SK-N-SH treated with all-trans-retinoic acid at 6 μM for 48 hours (cell line): ENCODE results near the gene MAPKAPK2.

ENCODE experiments used
- ATAC-seq: fragments of 200-7000 bp; cut with Tn5 transposase; 3 replicates; pipeline ENCODE4 v1.9.1; 2020; ENCODE audit warnings: mild to moderate bottlenecking, moderate library complexity
- ARNTL ChIP-seq: fragments of 450-650 bp; formaldehyde crosslinking; IDR thresholded peaks from 2 replicates; pipeline ENCODE4 v1.5.0; 2020; ENCODE audit warnings: low read depth, mild to moderate bottlenecking, moderate library complexity, borderline replicate concordance
- BACH2 ChIP-seq: fragments of 250-450 bp; sonication (Bioruptor Pico); IDR thresholded peaks from 2 replicates; pipeline ENCODE4 v1.9.0; 2021; ENCODE audit warnings: mild to moderate bottlenecking, borderline replicate concordance
- CSDC2 ChIP-seq: fragments of 250-450 bp; sonication (Bioruptor Pico); IDR thresholded peaks from 2 replicates; pipeline ENCODE4 v1.5.0; 2020; ENCODE audit warnings: mild to moderate bottlenecking, moderate library complexity
- ESRRG ChIP-seq: fragments of 250-450 bp; sonication (Bioruptor Pico); IDR thresholded peaks from 2 replicates; pipeline ENCODE4 v1.6.1; 2021; ENCODE audit warnings: mild to moderate bottlenecking
- GLIS3 ChIP-seq: fragments of 250-450 bp; sonication (Bioruptor Pico); IDR thresholded peaks from 2 replicates; pipeline ENCODE4 v1.5.0; 2020; ENCODE audit warnings: mild to moderate bottlenecking, moderate library complexity
- ISL1 ChIP-seq: fragments of 250-450 bp; sonication (Bioruptor Pico); IDR thresholded peaks from 2 replicates; pipeline ENCODE4 v2.1.2; 2022; ENCODE audit warnings: mild to moderate bottlenecking, moderate library complexity
- OSR1 ChIP-seq: fragments of 250-450 bp; sonication (Bioruptor Pico); IDR thresholded peaks from 2 replicates; pipeline ENCODE4 v1.8.0; 2022; ENCODE audit warnings: moderate library complexity, mild to moderate bottlenecking, inconsistent platforms
- PPARA ChIP-seq: fragments of 250-450 bp; sonication (Bioruptor Pico); IDR thresholded peaks from 2 replicates; pipeline ENCODE4 v1.5.0; 2020; ENCODE audit warnings: mild to moderate bottlenecking, borderline replicate concordance
- RARB ChIP-seq: fragments of 250-450 bp; sonication (Bioruptor Pico); IDR thresholded peaks from 2 replicates; pipeline ENCODE4 v1.8.0; 2021; ENCODE audit warnings: mild to moderate bottlenecking, moderate library complexity
- SNAI2 ChIP-seq: fragments of 250-450 bp; sonication (Bioruptor Pico); IDR thresholded peaks from 2 replicates; pipeline ENCODE4 v1.5.0; 2020; ENCODE audit warnings: mild to moderate bottlenecking, moderate library complexity
- TCF4 ChIP-seq: fragments of 250-450 bp; sonication (Bioruptor Pico); IDR thresholded peaks from 2 replicates; pipeline ENCODE4 v1.8.0; 2021; ENCODE audit warnings: mild to moderate bottlenecking, moderate library complexity, borderline replicate concordance
- TOX ChIP-seq: fragments of 250-450 bp; sonication (Bioruptor Pico); IDR thresholded peaks from 2 replicates; pipeline ENCODE4 v1.8.0; 2021; ENCODE audit warnings: mild to moderate bottlenecking, moderate library complexity, borderline replicate concordance
- ZC3H10 ChIP-seq: fragments of 250-450 bp; sonication (Bioruptor Pico); IDR thresholded peaks from 2 replicates; pipeline ENCODE4 v1.5.1; 2021; ENCODE audit warnings: mild to moderate bottlenecking, moderate library complexity
- ZFP3 ChIP-seq: fragments of 250-450 bp; sonication (Bioruptor Pico); IDR thresholded peaks from 2 replicates; pipeline ENCODE4 v1.5.0; 2020; ENCODE audit warnings: mild to moderate bottlenecking, moderate library complexity
- ZFP30 ChIP-seq: fragments of 450-650 bp; formaldehyde crosslinking; IDR thresholded peaks from 2 replicates; pipeline ENCODE4 v1.5.0; 2022; ENCODE audit warnings: mild to moderate bottlenecking, moderate library complexity
- ZNF565 ChIP-seq: fragments of 450-650 bp; formaldehyde crosslinking; conservative IDR thresholded peaks from 2 replicates; pipeline ENCODE4 v1.5.0; 2020; ENCODE audit warnings: low read depth, mild to moderate bottlenecking, moderate library complexity
- ZNF70 ChIP-seq: fragments of 450-650 bp; formaldehyde crosslinking; IDR thresholded peaks from 2 replicates; pipeline ENCODE4 v1.5.0; 2020; ENCODE audit warnings: mild to moderate bottlenecking, moderate library complexity
- ZNF8 ChIP-seq: fragments of 450-650 bp; formaldehyde crosslinking; IDR thresholded peaks from 2 replicates; pipeline ENCODE4 v1.5.0; 2020; ENCODE audit warnings: mild to moderate bottlenecking, moderate library complexity
- TF ChIP-seq, protein P1 (sequence below): fragments of 250-450 bp; sonication (Bioruptor Pico); IDR thresholded peaks from 2 replicates; pipeline ENCODE4 v1.8.0; 2021; ENCODE audit warnings: low read depth, mild to moderate bottlenecking, moderate library complexity, borderline replicate concordance
- TF ChIP-seq, protein P2 (sequence below): fragments of 250-450 bp; sonication (Bioruptor Pico); IDR thresholded peaks from 2 replicates; pipeline ENCODE4 v1.8.0; 2020; ENCODE audit warnings: mild to moderate bottlenecking, moderate library complexity, borderline replicate concordance
- TF ChIP-seq, protein P3 (sequence below): fragments of 250-450 bp; sonication (Bioruptor Pico); IDR thresholded peaks from 2 replicates; pipeline ENCODE4 v1.5.0; 2020; ENCODE audit warnings: mild to moderate bottlenecking, moderate library complexity
- TF ChIP-seq, protein P4 (sequence below): fragments of 250-450 bp; sonication (Bioruptor Pico); IDR thresholded peaks from 2 replicates; pipeline ENCODE4 v1.5.1; 2020; ENCODE audit warnings: low read depth, mild to moderate bottlenecking, moderate library complexity

MAPKAPK2 gene

DNA sequence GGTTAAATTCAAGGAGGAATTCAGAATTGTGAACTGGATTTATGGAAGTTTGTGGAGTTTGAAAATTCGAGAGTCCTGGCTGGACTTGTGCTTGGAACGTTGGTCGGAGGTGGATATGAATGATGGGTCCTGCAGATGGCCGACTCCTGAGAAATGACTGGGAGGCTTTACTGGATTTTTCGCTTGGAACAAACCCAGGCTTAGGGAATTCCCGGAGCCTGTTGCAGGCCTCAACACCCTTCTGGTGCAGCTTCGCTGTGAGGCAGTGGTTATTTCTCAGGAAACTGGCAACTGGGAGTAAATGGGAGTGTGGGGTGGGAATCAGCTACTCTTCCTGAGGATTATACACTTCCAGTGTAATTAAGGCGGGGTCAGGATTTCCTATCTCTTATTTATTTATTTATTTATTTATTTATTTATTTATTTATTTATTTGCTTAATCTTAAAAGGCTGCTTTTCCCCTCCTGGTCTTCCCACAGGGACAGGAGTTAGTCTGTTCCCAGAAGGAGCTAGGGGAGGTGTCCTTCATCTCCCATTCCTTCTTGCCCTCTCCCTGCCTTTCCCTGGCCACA lies 21.1 kb downstream of the MAPKAPK2 start (continued):
- TF ChIP-seq, protein P1, sequence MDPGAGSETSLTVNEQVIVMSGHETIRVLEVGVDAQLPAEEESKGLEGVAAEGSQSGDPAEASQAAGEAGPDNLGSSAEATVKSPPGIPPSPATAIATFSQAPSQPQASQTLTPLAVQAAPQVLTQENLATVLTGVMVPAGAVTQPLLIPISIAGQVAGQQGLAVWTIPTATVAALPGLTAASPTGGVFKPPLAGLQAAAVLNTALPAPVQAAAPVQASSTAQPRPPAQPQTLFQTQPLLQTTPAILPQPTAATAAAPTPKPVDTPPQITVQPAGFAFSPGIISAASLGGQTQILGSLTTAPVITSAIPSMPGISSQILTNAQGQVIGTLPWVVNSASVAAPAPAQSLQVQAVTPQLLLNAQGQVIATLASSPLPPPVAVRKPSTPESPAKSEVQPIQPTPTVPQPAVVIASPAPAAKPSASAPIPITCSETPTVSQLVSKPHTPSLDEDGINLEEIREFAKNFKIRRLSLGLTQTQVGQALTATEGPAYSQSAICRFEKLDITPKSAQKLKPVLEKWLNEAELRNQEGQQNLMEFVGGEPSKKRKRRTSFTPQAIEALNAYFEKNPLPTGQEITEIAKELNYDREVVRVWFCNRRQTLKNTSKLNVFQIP (CRISPR knock-in tag) = no peak
- TF ChIP-seq ESRRG (CRISPR knock-in tag) = no peak
- no peak for TF ChIP-seq ZNF70 (CRISPR knock-in tag)
- no peak for TF ChIP-seq GLIS3
- no peak for TF ChIP-seq ZFP3
- TF ChIP-seq BACH2 (CRISPR knock-in tag) = no peak
- TF ChIP-seq CSDC2 (CRISPR knock-in tag) = no peak
- no peak for TF ChIP-seq ZNF565 (CRISPR knock-in tag)
- TF ChIP-seq ISL1 = no peak
- TF ChIP-seq ZC3H10 (CRISPR knock-in tag) = no peak
- TF ChIP-seq, protein P2, sequence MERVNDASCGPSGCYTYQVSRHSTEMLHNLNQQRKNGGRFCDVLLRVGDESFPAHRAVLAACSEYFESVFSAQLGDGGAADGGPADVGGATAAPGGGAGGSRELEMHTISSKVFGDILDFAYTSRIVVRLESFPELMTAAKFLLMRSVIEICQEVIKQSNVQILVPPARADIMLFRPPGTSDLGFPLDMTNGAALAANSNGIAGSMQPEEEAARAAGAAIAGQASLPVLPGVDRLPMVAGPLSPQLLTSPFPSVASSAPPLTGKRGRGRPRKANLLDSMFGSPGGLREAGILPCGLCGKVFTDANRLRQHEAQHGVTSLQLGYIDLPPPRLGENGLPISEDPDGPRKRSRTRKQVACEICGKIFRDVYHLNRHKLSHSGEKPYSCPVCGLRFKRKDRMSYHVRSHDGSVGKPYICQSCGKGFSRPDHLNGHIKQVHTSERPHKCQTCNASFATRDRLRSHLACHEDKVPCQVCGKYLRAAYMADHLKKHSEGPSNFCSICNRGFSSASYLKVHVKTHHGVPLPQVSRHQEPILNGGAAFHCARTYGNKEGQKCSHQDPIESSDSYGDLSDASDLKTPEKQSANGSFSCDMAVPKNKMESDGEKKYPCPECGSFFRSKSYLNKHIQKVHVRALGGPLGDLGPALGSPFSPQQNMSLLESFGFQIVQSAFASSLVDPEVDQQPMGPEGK (CRISPR knock-in tag) = no peak

DNA sequence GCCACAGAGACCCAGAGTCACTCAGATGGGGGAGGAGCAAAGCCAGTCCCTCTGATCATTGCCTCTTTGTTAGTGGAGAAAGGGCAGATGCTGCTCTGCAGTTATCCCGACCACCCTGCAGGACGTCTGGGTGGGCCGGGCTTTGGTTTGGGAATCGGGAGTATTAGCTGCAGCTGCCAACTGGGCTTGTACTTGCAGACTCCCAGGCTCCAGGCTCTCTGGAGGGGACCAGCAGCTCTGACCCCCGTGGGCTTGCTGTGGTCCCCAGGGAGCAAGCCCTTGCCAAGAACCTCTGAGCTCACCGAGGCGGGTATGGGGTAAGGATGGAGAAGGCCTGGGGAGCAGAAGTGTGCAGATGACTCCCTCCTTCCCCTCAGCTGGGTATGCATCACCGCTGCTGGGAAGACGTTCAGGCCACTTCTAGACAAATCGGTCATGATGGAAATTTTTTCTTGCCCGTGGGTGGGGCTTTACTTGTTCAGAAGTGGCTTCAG lies 21.6 kb downstream of the MAPKAPK2 start:
- TF ChIP-seq ARNTL (CRISPR knock-in tag) = no peak
- TF ChIP-seq TOX = no peak
- no peak for TF ChIP-seq RARB
- no peak for TF ChIP-seq ZFP30 (CRISPR knock-in tag)
- no peak for TF ChIP-seq BACH2 (CRISPR knock-in tag)
- TF ChIP-seq, protein P3, sequence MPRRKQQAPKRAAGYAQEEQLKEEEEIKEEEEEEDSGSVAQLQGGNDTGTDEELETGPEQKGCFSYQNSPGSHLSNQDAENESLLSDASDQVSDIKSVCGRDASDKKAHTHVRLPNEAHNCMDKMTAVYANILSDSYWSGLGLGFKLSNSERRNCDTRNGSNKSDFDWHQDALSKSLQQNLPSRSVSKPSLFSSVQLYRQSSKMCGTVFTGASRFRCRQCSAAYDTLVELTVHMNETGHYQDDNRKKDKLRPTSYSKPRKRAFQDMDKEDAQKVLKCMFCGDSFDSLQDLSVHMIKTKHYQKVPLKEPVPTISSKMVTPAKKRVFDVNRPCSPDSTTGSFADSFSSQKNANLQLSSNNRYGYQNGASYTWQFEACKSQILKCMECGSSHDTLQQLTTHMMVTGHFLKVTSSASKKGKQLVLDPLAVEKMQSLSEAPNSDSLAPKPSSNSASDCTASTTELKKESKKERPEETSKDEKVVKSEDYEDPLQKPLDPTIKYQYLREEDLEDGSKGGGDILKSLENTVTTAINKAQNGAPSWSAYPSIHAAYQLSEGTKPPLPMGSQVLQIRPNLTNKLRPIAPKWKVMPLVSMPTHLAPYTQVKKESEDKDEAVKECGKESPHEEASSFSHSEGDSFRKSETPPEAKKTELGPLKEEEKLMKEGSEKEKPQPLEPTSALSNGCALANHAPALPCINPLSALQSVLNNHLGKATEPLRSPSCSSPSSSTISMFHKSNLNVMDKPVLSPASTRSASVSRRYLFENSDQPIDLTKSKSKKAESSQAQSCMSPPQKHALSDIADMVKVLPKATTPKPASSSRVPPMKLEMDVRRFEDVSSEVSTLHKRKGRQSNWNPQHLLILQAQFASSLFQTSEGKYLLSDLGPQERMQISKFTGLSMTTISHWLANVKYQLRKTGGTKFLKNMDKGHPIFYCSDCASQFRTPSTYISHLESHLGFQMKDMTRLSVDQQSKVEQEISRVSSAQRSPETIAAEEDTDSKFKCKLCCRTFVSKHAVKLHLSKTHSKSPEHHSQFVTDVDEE = no peak
- no peak for TF ChIP-seq SNAI2 (CRISPR knock-in tag)
- no peak for TF ChIP-seq GLIS3
- TF ChIP-seq ZNF70 (CRISPR knock-in tag) = no peak
- TF ChIP-seq TCF4 (CRISPR knock-in tag) = no peak
- TF ChIP-seq, protein P2 (CRISPR knock-in tag) = no peak
- TF ChIP-seq ESRRG (CRISPR knock-in tag) = no peak
- TF ChIP-seq ZC3H10 (CRISPR knock-in tag) = no peak
- TF ChIP-seq, all 23 proteins: peak for 0
- ATAC-seq = no peak

DNA sequence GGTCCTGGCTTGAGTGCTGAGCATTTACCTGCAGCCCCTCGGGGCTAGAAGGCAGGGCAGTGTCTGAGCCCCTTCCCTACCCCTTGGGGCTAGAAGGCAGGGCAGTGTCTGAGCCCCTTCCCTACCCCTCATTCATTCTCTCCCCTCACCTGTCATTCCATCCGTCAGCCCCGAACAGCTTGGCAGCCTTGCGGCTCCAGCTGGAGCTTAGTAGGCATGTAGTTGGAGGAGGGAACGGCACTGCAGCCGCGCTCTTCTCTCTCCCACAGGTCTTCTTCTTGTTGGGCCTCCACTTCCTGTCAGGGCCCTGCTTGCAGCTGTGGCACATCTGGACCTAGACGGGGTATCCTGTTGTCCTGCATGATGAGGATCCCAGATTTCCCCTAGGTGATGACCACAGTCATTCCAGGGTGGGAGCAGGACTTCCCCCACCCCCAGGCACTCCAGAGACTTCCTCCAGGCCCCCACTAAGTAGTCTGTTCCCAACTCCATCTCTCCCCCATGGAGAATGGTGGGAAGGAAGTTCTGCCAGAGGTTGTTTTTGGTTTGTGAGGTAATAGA lies 22.2 kb downstream of the MAPKAPK2 start:
- ATAC-seq = no peak
- TF ChIP-seq TCF4 (CRISPR knock-in tag) (no peak), ZNF565 (CRISPR knock-in tag) (no peak), ISL1 (no peak), CSDC2 (CRISPR knock-in tag) (no peak), TOX (no peak), OSR1 (CRISPR knock-in tag) (no peak), PPARA (no peak), GLIS3 (no peak), ZC3H10 (CRISPR knock-in tag) (no peak), ZFP30 (CRISPR knock-in tag) (no peak), ESRRG (CRISPR knock-in tag) (no peak), ZNF8 (CRISPR knock-in tag) (no peak)
- TF ChIP-seq, protein P2 (CRISPR knock-in tag) = no peak
- TF ChIP-seq, protein P3 = no peak
- TF ChIP-seq, protein P4, sequence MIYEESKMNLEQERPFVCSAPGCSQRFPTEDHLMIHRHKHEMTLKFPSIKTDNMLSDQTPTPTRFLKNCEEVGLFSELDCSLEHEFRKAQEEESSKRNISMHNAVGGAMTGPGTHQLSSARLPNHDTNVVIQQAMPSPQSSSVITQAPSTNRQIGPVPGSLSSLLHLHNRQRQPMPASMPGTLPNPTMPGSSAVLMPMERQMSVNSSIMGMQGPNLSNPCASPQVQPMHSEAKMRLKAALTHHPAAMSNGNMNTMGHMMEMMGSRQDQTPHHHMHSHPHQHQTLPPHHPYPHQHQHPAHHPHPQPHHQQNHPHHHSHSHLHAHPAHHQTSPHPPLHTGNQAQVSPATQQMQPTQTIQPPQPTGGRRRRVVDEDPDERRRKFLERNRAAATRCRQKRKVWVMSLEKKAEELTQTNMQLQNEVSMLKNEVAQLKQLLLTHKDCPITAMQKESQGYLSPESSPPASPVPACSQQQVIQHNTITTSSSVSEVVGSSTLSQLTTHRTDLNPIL = no peak
